Fibroblast of lung (primary cell): ENCODE data around the gene LHFPL6.

Experiments used
- CTCF ChIP-seq, 2 donors: IDR thresholded peaks in 1 of 2; conservative IDR thresholded peaks in 1 of 2; 1 replicate in 1 of 2; 2 replicates in 1 of 2; pipeline ENCODE4 v1.5.1; 2011 to 2012; ENCODE audit warnings: low read length in 2 of 2, control low read depth in 1 of 2, inconsistent platforms in 1 of 2, low read depth in 1 of 2, mild to moderate bottlenecking in 1 of 2
- EZH2 ChIP-seq: IDR thresholded peaks from 2 replicates; pipeline ENCODE4 v1.5.1; 2012; ENCODE audit warnings: low read length, control low read depth, mild to moderate bottlenecking; ENCODE audit errors: missing control alignments

- no peak for TF ChIP-seq EZH2
- no peak for TF ChIP-seq CTCF (conservative IDR thresholded peaks at IDR 0.05 in 1 of 2, IDR thresholded peaks at IDR 0.05 in 1 of 2; ENCODE audit: low read depth in 1 of 2, low read length in 2 of 2)
Observed at GRCh38 chr13:39571502-39572092, 31.4 kb downstream of the LHFPL6 start.
